ENCODE results near the gene HAP1. TPM values are rescaled to one million over a fixed set of nuclear protein-coding genes. Genes with fewer than 3 reads are reported as not detected.

Gene HAP1
- polyA plus RNA-seq, 1 of the 3 experiments (the other 2 are of a cell fraction), result 0.18 TPM

DNA sequence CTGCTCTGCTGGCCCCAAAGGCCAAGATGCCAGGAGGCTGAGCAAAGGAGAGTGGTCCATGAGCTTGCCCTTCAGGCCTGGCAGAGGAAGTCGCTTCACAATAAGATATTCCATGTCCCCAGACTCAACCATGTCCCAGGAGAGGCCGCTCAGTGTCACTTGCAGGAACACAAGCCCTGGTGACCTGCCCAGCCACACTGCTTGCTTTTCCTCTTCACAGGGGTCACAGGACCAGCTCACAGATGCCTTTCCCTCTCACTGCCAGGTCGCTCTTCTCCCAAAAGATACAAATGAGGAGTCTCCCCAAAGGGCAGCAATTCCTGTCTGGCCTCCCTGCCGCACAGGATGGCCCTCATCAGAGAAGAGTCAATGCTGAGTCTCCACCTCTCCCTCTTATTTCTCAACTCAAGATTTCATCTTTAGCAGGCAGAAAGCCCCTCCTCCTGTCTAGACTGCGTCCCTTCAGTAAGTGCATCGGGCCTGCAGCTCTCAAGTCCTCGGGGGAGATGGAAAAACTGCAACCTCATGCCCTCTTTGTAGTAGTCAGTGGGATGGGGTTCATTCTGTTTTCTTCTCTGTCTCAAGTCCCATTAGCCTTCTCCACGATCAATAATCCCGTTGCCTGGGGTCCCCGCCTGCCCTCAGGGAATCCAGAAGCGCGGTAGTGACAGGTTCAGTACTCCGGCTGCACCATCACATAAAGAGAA lies 47.1 kb upstream of the HAP1 start:
- CTCF ChIA-PET, result no interaction called here
- Histone ChIP-seq H3K9ac (no peak overlapping the region), H3K9me2 (no peaks in the 10 kb centered on the region), H4K20me1 (ENCODE audit: insufficient read depth) (peaks cover 6% of the 10 kb centered on the region; the same call in 1 of the 2 replicates), H3K4me2 (no peak overlapping the region), H3K4me1 (ENCODE audit: control insufficient read depth in 1 of 2, insufficient read depth in 2 of 2, low read depth in 1 of 2, low read length in 1 of 2) (peaks cover 22 to 41% of the 10 kb centered on the region in 2 experiments), H3K9me3 (no peaks in the 10 kb centered on the region), H3K27me3 (ENCODE audit: insufficient read depth) (no peaks in the 10 kb centered on the region), H3K4me3 (ENCODE audit: low read depth in 2 of 2, low read length in 1 of 2) (no peak overlapping the region), H3F3A (replicated peaks; ENCODE audit: insufficient read depth) (peaks cover 17% of the 10 kb centered on the region), H2AFZ (ENCODE audit: low read depth) (no peak overlapping the region), H3K79me2 (ENCODE audit: insufficient read depth) (no peaks in the 10 kb centered on the region), H3K27ac (ENCODE audit: low read depth in 2 of 2, low read length in 1 of 2) (no peak overlapping the region), H3K36me3 (replicated peaks in 1 of 2; ENCODE audit: control insufficient read depth in 1 of 2, insufficient read depth in 2 of 2, low read length in 1 of 2) (no peaks in the 10 kb centered on the region)
- POLR2A ChIA-PET, result no interaction called here
- 79% methylated on average over 12 of the region's 13 CpGs for WGBS (ENCODE audit: low lambda C conversion rate)
- TF ChIP-seq FOSL2 (IDR thresholded peaks at IDR 0.05; ENCODE audit: borderline replicate concordance, low read depth), result no peak
- TF ChIP-seq, protein P1, sequence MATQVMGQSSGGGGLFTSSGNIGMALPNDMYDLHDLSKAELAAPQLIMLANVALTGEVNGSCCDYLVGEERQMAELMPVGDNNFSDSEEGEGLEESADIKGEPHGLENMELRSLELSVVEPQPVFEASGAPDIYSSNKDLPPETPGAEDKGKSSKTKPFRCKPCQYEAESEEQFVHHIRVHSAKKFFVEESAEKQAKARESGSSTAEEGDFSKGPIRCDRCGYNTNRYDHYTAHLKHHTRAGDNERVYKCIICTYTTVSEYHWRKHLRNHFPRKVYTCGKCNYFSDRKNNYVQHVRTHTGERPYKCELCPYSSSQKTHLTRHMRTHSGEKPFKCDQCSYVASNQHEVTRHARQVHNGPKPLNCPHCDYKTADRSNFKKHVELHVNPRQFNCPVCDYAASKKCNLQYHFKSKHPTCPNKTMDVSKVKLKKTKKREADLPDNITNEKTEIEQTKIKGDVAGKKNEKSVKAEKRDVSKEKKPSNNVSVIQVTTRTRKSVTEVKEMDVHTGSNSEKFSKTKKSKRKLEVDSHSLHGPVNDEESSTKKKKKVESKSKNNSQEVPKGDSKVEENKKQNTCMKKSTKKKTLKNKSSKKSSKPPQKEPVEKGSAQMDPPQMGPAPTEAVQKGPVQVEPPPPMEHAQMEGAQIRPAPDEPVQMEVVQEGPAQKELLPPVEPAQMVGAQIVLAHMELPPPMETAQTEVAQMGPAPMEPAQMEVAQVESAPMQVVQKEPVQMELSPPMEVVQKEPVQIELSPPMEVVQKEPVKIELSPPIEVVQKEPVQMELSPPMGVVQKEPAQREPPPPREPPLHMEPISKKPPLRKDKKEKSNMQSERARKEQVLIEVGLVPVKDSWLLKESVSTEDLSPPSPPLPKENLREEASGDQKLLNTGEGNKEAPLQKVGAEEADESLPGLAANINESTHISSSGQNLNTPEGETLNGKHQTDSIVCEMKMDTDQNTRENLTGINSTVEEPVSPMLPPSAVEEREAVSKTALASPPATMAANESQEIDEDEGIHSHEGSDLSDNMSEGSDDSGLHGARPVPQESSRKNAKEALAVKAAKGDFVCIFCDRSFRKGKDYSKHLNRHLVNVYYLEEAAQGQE (IDR thresholded peaks at IDR 0.05; ENCODE audit: low read depth, low read length), result no peak
- no peak for TF ChIP-seq MXI1 (IDR thresholded peaks at IDR 0.05; ENCODE audit: low read depth, low read length)
- no peak for TF ChIP-seq RAD21 (IDR thresholded peaks at IDR 0.05; ENCODE audit: low read length)
- DNase-seq, result no peak

DNA sequence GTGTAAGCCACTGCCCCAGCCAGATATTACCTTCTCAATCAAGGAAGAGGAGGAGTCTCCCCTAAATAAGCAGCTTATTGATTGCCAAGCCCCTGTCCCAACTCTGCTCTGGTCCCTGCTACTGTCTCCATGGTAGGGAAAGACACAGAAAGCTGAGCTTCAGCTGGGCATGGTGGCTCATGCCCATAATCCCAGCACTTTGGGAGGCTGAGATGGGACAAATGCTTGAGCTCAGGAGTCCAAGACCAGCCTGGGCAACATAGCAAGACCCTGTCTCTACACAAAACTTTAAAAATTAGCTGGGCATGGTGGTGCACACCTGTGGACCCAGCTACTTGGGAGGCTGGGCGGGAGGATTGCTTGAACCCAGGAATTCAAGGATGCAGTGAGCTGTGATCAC lies 45.5 kb upstream of the HAP1 start:
- Histone ChIP-seq H3K36me3 (replicated peaks in 1 of 2; ENCODE audit: control insufficient read depth in 1 of 2, insufficient read depth in 2 of 2, low read length in 1 of 2) (no peaks in the 10 kb centered on the region), H3K9me2 (no peaks in the 10 kb centered on the region), H4K20me1 (ENCODE audit: insufficient read depth) (peaks cover 6% of the 10 kb centered on the region; the same call in 1 of the 2 replicates), H3K9ac (no peak overlapping the region), H3K4me2 (no peak overlapping the region), H3K4me3 (ENCODE audit: low read depth in 2 of 2, low read length in 1 of 2) (no peak overlapping the region), H3K9me3 (no peaks in the 10 kb centered on the region), H3K27me3 (ENCODE audit: insufficient read depth) (no peaks in the 10 kb centered on the region), H2AFZ (ENCODE audit: low read depth) (no peak overlapping the region), H3K4me1 (ENCODE audit: control insufficient read depth in 1 of 2, insufficient read depth in 2 of 2, low read depth in 1 of 2, low read length in 1 of 2) (peaks cover 22 to 32% of the 10 kb centered on the region in 2 experiments), H3K27ac (ENCODE audit: low read depth in 2 of 2, low read length in 1 of 2) (no peak overlapping the region), H3K79me2 (ENCODE audit: insufficient read depth) (no peaks in the 10 kb centered on the region), H3F3A (replicated peaks; ENCODE audit: insufficient read depth) (peaks cover 21% of the 10 kb centered on the region)
- WGBS (ENCODE audit: low lambda C conversion rate), result 100% methylated on average over 1 of the region's 1 CpG
- no peak for DNase-seq
- TF ChIP-seq, protein P1 (IDR thresholded peaks at IDR 0.05; ENCODE audit: low read depth, low read length), result no peak
- TF ChIP-seq, protein P2, sequence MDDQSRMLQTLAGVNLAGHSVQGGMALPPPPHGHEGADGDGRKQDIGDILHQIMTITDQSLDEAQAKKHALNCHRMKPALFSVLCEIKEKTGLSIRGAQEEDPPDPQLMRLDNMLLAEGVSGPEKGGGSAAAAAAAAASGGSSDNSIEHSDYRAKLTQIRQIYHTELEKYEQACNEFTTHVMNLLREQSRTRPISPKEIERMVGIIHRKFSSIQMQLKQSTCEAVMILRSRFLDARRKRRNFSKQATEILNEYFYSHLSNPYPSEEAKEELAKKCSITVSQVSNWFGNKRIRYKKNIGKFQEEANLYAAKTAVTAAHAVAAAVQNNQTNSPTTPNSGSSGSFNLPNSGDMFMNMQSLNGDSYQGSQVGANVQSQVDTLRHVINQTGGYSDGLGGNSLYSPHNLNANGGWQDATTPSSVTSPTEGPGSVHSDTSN (IDR thresholded peaks at IDR 0.05), result no peak
- TF ChIP-seq EP300 (IDR thresholded peaks at IDR 0.05; ENCODE audit: borderline replicate concordance in 1 of 2, low read depth in 1 of 2, low read length in 1 of 2) (no peak), SIN3A (IDR thresholded peaks at IDR 0.05; ENCODE audit: borderline replicate concordance, low read depth, low read length) (no peak), MXI1 (IDR thresholded peaks at IDR 0.05; ENCODE audit: low read depth, low read length) (no peak), TCF12 (IDR thresholded peaks at IDR 0.05) (no peak), GATA2 (CRISPR knock-in tag; IDR thresholded peaks at IDR 0.05) (no peak), FOXJ3 (CRISPR knock-in tag; IDR thresholded peaks at IDR 0.05) (no peak)
- TF ChIP-seq, protein P3, sequence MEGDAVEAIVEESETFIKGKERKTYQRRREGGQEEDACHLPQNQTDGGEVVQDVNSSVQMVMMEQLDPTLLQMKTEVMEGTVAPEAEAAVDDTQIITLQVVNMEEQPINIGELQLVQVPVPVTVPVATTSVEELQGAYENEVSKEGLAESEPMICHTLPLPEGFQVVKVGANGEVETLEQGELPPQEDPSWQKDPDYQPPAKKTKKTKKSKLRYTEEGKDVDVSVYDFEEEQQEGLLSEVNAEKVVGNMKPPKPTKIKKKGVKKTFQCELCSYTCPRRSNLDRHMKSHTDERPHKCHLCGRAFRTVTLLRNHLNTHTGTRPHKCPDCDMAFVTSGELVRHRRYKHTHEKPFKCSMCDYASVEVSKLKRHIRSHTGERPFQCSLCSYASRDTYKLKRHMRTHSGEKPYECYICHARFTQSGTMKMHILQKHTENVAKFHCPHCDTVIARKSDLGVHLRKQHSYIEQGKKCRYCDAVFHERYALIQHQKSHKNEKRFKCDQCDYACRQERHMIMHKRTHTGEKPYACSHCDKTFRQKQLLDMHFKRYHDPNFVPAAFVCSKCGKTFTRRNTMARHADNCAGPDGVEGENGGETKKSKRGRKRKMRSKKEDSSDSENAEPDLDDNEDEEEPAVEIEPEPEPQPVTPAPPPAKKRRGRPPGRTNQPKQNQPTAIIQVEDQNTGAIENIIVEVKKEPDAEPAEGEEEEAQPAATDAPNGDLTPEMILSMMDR (IDR thresholded peaks at IDR 0.05), result no peak
- TF ChIP-seq, protein P4, sequence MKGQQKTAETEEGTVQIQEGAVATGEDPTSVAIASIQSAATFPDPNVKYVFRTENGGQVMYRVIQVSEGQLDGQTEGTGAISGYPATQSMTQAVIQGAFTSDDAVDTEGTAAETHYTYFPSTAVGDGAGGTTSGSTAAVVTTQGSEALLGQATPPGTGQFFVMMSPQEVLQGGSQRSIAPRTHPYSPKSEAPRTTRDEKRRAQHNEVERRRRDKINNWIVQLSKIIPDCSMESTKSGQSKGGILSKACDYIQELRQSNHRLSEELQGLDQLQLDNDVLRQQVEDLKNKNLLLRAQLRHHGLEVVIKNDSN (IDR thresholded peaks at IDR 0.05; ENCODE audit: borderline replicate concordance, low read depth), result no peak
- POLR2A ChIA-PET, result no interaction called here
- CTCF ChIA-PET, result interaction anchor here (0.7 to 1.0 kb wide), 3 partner anchors 9 to 32 kb away, joined by 3 to 4 read pairs (median 3); partner anchors contain the start of gene P3H4

All from SK-N-SH (cell line).